ENCODE data around the gene ENTPD5.

DNA sequence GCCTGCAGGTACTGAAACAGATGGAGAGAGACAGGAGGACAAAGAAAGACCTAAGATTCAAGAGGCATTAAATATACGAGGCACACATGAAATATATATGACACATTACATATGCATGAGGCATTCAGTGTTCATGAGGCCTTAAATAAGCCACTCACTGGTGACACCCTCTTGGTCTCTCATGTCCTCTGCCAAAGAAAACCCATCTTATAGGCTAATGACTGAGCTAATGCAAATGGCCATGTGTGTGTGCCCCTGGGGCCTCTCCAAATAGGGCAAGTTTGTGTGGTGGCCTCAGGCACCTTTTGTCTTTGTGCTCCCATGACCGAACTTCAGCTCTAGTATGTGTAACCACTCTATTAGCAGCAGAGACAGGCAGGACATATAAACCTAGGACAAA is 50.2 kb downstream of the ENTPD5 start:
- TF ChIP-seq, protein P1, sequence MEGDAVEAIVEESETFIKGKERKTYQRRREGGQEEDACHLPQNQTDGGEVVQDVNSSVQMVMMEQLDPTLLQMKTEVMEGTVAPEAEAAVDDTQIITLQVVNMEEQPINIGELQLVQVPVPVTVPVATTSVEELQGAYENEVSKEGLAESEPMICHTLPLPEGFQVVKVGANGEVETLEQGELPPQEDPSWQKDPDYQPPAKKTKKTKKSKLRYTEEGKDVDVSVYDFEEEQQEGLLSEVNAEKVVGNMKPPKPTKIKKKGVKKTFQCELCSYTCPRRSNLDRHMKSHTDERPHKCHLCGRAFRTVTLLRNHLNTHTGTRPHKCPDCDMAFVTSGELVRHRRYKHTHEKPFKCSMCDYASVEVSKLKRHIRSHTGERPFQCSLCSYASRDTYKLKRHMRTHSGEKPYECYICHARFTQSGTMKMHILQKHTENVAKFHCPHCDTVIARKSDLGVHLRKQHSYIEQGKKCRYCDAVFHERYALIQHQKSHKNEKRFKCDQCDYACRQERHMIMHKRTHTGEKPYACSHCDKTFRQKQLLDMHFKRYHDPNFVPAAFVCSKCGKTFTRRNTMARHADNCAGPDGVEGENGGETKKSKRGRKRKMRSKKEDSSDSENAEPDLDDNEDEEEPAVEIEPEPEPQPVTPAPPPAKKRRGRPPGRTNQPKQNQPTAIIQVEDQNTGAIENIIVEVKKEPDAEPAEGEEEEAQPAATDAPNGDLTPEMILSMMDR (IDR thresholded peaks at IDR 0.05): no peak
- no peak for TF ChIP-seq ZFX (IDR thresholded peaks at IDR 0.05; ENCODE audit: borderline replicate concordance)

All from 22Rv1 (cell line).